Naive thymus-derived CD8-positive, alpha-beta T cell (primary cell): ENCODE measurements around the gene ZNF8. TPM values are rescaled to one million over a fixed set of nuclear protein-coding genes. Genes with fewer than 3 reads are reported as not detected.
"Not testable (repeated sequence)": the region's sequence is repeated elsewhere in the genome, so short reads cannot be mapped to it uniquely, and the experiment has no call there.

Source experiments
- ATAC-seq, 2 donors: fragments of 150-1000 bp; cut with Tn5 transposase in 1 of 2; sonication (Bioruptor Pico), chemical (Tn5 transposase) in 1 of 2; 1 replicate in 1 of 2; 2 replicates in 1 of 2; pipeline ENCODE4 v1.10.0; 2021; ENCODE audit warnings: mild to moderate bottlenecking in 2 of 2, moderate library complexity in 2 of 2
- POLR2A ChIA-PET: fragments of 350-600 bp; sonication (Branson Sonifier 250); formaldehyde crosslinking; loops from one replicate; lab custom pipeline; 2021; ENCODE audit warnings: antibody characterized with exemption; lab: Charles Lee
- DNase-seq, 10 donors: peaks; one replicate each; pipeline versions ENCODE4 v3.0.0 to v3.0.0-alpha.2; 2020 to 2022
- H3K27ac Mint-ChIP-seq, 10 donors: one replicate each; pipeline ENCODE4 v1.8.0; 2020 to 2022; ENCODE audit warnings: mild to moderate bottlenecking in 10 of 10, mixed read lengths in 10 of 10, moderate library complexity in 4 of 10, inconsistent platforms in 1 of 10
- H3K27me3 Mint-ChIP-seq, 5 donors: one replicate each; pipeline ENCODE4 v1.8.0; 2021 to 2022; ENCODE audit warnings: mixed read lengths in 5 of 5
- H3K36me3 Mint-ChIP-seq, 3 donors: one replicate each; pipeline ENCODE4 v1.8.0; 2020 to 2022; ENCODE audit warnings: mixed read lengths in 3 of 3, mild to moderate bottlenecking in 2 of 3, inconsistent platforms in 1 of 3
- H3K4me1 Mint-ChIP-seq, 4 donors: one replicate each; pipeline ENCODE4 v1.8.0; 2021 to 2022; ENCODE audit warnings: mixed read lengths in 4 of 4
- H3K4me3 Mint-ChIP-seq, 10 donors: one replicate each; pipeline ENCODE4 v1.8.0; 2020 to 2022; ENCODE audit warnings: mild to moderate bottlenecking in 10 of 10, mixed read lengths in 10 of 10, moderate library complexity in 6 of 10, inconsistent platforms in 1 of 10
- H3K9me3 Mint-ChIP-seq, 9 donors: one replicate each; pipeline ENCODE4 v1.8.0; 2020 to 2022; ENCODE audit warnings: mixed read lengths in 9 of 9, mild to moderate bottlenecking in 3 of 9, inconsistent platforms in 1 of 9, moderate library complexity in 1 of 9
- polyA plus RNA-seq, 3 donors: library from polyadenylated mRNA; unstranded; fragments of 300-500 nt; fragmentation: Illumina TruSeq; gene quantifications; one replicate each; pipeline ENCODE4 v1.2.3, GENCODE V29; 2021
- total RNA-seq, 8 experiments: library from RNA in 2 of 8; stranded (reverse) in 2 of 8; gene quantifications; one replicate each; pipeline ENCODE4 v1.2.3 and lab custom pipeline; 2021 to 2026

Gene ZNF8
- total and polyA plus RNA-seq, 5 experiments from 2014 or later, result 0.44 to 13.1 (median 1.1) TPM

GRCh38 chr19:58300620-58301019 lies 21.9 kb downstream of the ZNF8 start:
- Mint-ChIP-seq H3K4me1 (peaks cover 13 to 20% (median 15%) of the 10 kb centered on the region in 4 donors), H3K27ac (no peak overlapping the region), H3K4me3 (no peak overlapping the region), H3K36me3 (peaks cover 0 to 62% (median 44%) of the 10 kb centered on the region in 3 donors), H3K27me3 (no peaks in the 10 kb centered on the region), H3K9me3 (peaks cover 0 to 40% (median 10%) of the 10 kb centered on the region in 9 donors)
- POLR2A ChIA-PET, result interaction anchor here (0.8 to 1.4 kb wide), 3 partner anchors 17 to 117 kb away, joined by 4 to 6 read pairs (median 4); partner anchors contain the start of gene ZNF497
- no peak for ATAC-seq
- DNase-seq, result no peak

- ATAC-seq (no peak), DNase-seq (peak in 1 of 10 donors; percentile 47)
- POLR2A ChIA-PET, result interaction anchor here (0.6 to 3.2 kb wide), 8 partner anchors 21 to 215 kb away, joined by 4 to 16 read pairs (median 8); partner anchors contain the start of genes ZBTB45, ZNF274, ZNF544 and ZNF8
- Mint-ChIP-seq H3K27me3 (no peaks in the 10 kb centered on the region), H3K36me3 (peaks cover 0 to 54% (median 49%) of the 10 kb centered on the region in 3 donors), H3K4me3 (peak overlapping the region; percentile 95 to 100 (median 100)), H3K9me3 (peaks cover 0 to 18% (median 0%) of the 10 kb centered on the region in 9 donors), H3K27ac (peak overlapping the region; percentile 99 to 100 (median 100)), H3K4me1 (peaks cover 22 to 53% (median 49%) of the 10 kb centered on the region in 4 donors)
These were observed 25.5 kb downstream of the ZNF8 start for GRCh38 chr19:58304255-58304654.

DNA sequence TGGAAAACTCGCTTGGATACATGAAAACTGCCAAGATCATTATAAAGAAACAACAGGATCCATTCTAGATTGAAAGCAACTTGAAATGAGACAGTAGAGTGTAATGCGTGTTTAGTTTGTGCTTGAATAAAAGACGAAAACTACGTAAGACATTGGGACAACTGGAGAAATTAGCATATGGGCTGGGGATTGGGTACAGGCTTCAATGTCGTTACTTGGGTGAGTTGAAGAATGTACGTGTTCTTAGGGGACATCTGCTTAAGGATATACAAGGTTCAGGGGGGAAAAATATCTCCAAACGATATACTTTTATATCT lies 26.0 kb downstream of the ZNF8 start:
- DNase-seq (no peak), ATAC-seq (no peak)
- POLR2A ChIA-PET, result interaction anchor here (0.6 to 3.2 kb wide), 10 partner anchors 21 to 215 kb away, joined by 3 to 18 read pairs (median 8); partner anchors contain the start of genes ZBTB45, ZNF274, ZNF497 and ZNF544
- H3K27me3 Mint-ChIP-seq, result no peaks in the 10 kb centered on the region
- H3K27ac Mint-ChIP-seq, result peak overlapping the region; percentile 99 to 100 (median 100)
- H3K9me3 Mint-ChIP-seq, result peaks cover 0 to 17% (median 0%) of the 10 kb centered on the region in 9 donors
- H3K4me3 Mint-ChIP-seq, result peak overlapping the region; percentile 95 to 100 (median 100)
- H3K4me1 Mint-ChIP-seq, result peaks cover 22 to 57% (median 53%) of the 10 kb centered on the region in 4 donors
- peaks cover 0 to 57% (median 48%) of the 10 kb centered on the region in 3 donors for H3K36me3 Mint-ChIP-seq

GRCh38 chr19:58305065-58305931 lies 26.5 kb downstream of the ZNF8 start, which contains the start of gene ERVK3-1:
Gene ERVK3-1, plus strand, starts transcription at chr19:58305377. Its CDS starts 6,792 bp downstream, at chr19:58312169.
- POLR2A ChIA-PET, result interaction anchor here (0.6 to 3.2 kb wide), 14 partner anchors 13 to 214 kb away, joined by 3 to 18 read pairs (median 6); partner anchors contain the start of genes ZBTB45, ZNF274, ZNF497 and ZNF544
- Mint-ChIP-seq H3K27me3 (no peaks in the 10 kb centered on the region), H3K9me3 (peaks cover 0 to 13% (median 0%) of the 10 kb centered on the region in 9 donors), H3K27ac (peak within 1 kb of the TSS; percentile 99 to 100 (median 100)), H3K4me3 (peak within 1 kb of the TSS; percentile 95 to 100 (median 100)), H3K36me3 (peaks cover 0 to 57% (median 46%) of the 10 kb centered on the region in 3 donors), H3K4me1 (peaks cover 19 to 63% (median 54%) of the 10 kb centered on the region in 4 donors)
- ATAC-seq (peak; percentile 94 to 95), DNase-seq (peak; percentile 84 to 98 (median 94))

DNA sequence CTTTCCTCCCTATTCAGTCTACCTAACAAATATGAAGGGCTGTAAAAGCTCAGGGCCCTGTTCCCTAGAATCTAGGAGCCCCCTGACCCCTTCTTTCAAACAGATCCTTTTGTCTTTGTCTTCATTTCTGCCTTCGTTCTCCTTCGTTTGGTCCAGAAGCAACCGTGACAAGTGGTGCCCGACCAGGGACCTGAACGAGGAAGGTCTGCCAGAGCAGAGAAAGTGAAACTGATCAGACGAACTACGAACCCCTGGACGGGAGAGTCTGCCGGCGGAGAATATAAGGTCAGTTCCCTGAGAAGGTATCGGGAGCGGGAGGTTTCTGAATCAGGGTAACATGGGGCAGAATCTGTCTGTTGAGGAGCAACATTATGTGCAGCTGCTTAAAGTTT lies 27.2 kb downstream of the ZNF8 start:
- DNase-seq (no peak), ATAC-seq (no peak)
- H3K4me3 Mint-ChIP-seq, result peak overlapping the region; percentile 95 to 100 (median 100)
- POLR2A ChIA-PET, result interaction anchor here (0.6 to 3.2 kb wide), 9 partner anchors 8 to 213 kb away, joined by 3 to 18 read pairs (median 6); partner anchors contain the start of genes ZBTB45, ZNF274, ZNF497 and ZSCAN22
- H3K27me3 Mint-ChIP-seq, result no peaks in the 10 kb centered on the region
- H3K27ac Mint-ChIP-seq, result peak overlapping the region; percentile 37 to 100 (median 100)
- peaks cover 19 to 66% (median 55%) of the 10 kb centered on the region in 4 donors for H3K4me1 Mint-ChIP-seq
- peaks cover 0 to 11% (median 0%) of the 10 kb centered on the region in 9 donors for H3K9me3 Mint-ChIP-seq
- H3K36me3 Mint-ChIP-seq, result peaks cover 0 to 53% (median 43%) of the 10 kb centered on the region in 3 donors

DNA sequence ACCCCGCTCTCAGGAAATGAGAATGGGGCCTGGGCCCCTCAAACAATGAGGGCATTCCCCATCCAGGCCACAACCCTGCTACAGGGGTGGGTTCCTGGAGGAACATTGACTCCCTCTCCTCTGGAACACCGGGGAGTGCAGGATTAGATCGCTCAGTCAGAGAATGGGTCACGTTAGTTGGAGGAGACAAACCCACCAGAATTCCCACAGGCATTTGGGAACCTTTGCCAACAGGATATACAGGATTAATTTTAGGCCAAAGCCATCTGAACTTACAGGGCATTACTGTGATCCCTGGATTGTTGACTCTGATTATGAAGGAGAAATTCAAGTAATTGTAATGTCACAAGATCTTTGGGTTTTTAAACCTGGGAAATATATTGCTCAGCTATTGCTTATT lies 29.0 kb downstream of the ZNF8 start:
- DNase-seq, result no peak
- peak overlapping the region in 8 of 10 donors; percentile 12 to 66 (median 52) for H3K27ac Mint-ChIP-seq

GRCh38 chr19:58310685-58311084 lies 31.9 kb downstream of the ZNF8 start:
- ATAC-seq, H3K4me3 Mint-ChIP-seq, POLR2A ChIA-PET, H3K27me3 Mint-ChIP-seq, H3K9me3 Mint-ChIP-seq: not testable (repeated sequence)
- Mint-ChIP-seq H3K36me3 (peaks cover 24 to 88% (median 56%) of the 10 kb centered on the region in 3 donors), H3K27ac (peak overlapping the region in 1 of 10 donors; percentile 76), H3K4me1 (peaks cover 17 to 54% (median 40%) of the 10 kb centered on the region in 4 donors)
- DNase-seq, result peak in 3 of 10 donors; percentile 9 to 13 (median 9)

More for the DNA sequence above, 29.0 kb downstream of the ZNF8 start:
- H3K4me1 Mint-ChIP-seq, result peaks cover 22 to 68% (median 54%) of the 10 kb centered on the region in 4 donors
- H3K4me3 Mint-ChIP-seq, result peak overlapping the region in 4 of 10 donors; percentile 24 to 52 (median 32)
- H3K27me3 Mint-ChIP-seq, result no peaks in the 10 kb centered on the region
- peaks cover 15 to 64% (median 36%) of the 10 kb centered on the region in 3 donors for H3K36me3 Mint-ChIP-seq
- POLR2A ChIA-PET, result interaction anchor here (0.9 to 1.9 kb wide), 2 partner anchors 10 to 39 kb away, joined by 3 to 5 read pairs; no protein-coding TSS in a partner anchor
- H3K9me3 Mint-ChIP-seq, result peaks cover 0 to 4% (median 0%) of the 10 kb centered on the region in 9 donors
- ATAC-seq, result no peak

DNA sequence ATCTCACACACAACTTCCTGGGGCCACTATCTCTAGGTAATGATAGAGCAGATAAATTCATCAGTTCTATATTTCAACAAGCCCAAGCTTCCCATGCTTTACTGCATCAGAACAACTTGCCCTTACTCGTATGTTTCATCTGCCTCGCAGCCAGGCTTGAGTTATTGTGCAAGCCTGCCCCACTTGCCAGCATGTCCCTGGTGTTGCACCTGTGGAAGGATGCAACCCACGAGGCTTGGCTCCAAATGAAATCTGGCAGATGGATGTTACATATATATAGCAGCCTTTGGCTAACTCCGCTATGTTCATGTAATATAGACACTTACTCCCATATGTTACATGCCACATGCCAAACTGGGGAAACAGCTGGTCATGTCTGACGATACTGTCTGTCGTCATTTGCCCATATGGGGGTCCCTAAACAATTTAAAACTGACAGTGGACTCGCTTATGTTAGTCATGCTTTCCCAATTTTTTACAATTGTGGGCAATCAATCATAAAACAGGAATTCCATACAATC lies 32.6 kb downstream of the ZNF8 start:
- Mint-ChIP-seq H3K27ac (peak overlapping the region in 1 of 10 donors; percentile 77), H3K27me3 (no peaks in the 10 kb centered on the region)

DNA sequence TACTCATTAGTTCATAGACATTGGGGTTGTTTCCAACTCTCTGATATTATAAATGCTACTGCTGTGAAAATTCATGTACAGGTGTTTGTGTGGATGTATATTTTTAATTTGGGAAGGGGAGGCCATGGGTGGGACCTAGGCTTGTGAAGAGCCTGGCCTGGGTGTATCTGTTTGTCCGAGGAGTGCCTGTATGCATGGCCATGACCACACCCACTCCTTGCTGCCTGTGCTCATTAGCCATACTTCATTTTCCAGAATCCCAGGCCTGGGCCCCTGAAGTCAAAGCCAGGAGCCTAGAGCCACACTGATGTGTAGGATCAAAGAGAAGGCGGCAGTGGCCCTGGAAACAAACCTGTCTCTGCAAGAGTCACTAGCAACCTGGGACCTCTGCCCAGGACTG lies 36.8 kb downstream of the ZNF8 start:
- ATAC-seq (peak in 1 of 2 donors; percentile 9), DNase-seq (no peak)
- Mint-ChIP-seq H3K36me3 (peaks cover 24 to 50% (median 37%) of the 10 kb centered on the region in 3 donors), H3K27ac (peak overlapping the region in 1 of 10 donors; percentile 59), H3K4me3 (no peak overlapping the region), H3K9me3 (peaks cover 0 to 2% (median 0%) of the 10 kb centered on the region in 9 donors), H3K4me1 (peaks cover 0 to 9% (median 4%) of the 10 kb centered on the region in 4 donors), H3K27me3 (no peaks in the 10 kb centered on the region)
- POLR2A ChIA-PET, result no interaction called here

More for the DNA sequence above, 32.6 kb downstream of the ZNF8 start:
- H3K9me3 Mint-ChIP-seq, result peaks cover 0 to 2% (median 0%) of the 10 kb centered on the region in 9 donors
- DNase-seq (no peak), ATAC-seq (no peak)
- H3K4me3 Mint-ChIP-seq, result no peak overlapping the region
- POLR2A ChIA-PET, result no interaction called here
- H3K36me3 Mint-ChIP-seq, result peaks cover 24 to 87% (median 55%) of the 10 kb centered on the region in 3 donors
- H3K4me1 Mint-ChIP-seq, result peaks cover 13 to 47% (median 33%) of the 10 kb centered on the region in 4 donors

- H3K4me3 Mint-ChIP-seq, result no peak overlapping the region
- no peak overlapping the region for H3K27ac Mint-ChIP-seq
- peaks cover 0 to 6% (median 0%) of the 10 kb centered on the region in 4 donors for H3K4me1 Mint-ChIP-seq
- peaks cover 11 to 37% (median 31%) of the 10 kb centered on the region in 3 donors for H3K36me3 Mint-ChIP-seq
- ATAC-seq (peak in 1 of 2 donors; percentile 33), DNase-seq (peak in 1 of 10 donors; percentile 10)
- POLR2A ChIA-PET, result interaction anchor here (1.4 to 2.1 kb wide), 2 partner anchors 8 to 11 kb away, joined by 3 to 5 read pairs; no protein-coding TSS in a partner anchor
- peaks cover 0 to 2% (median 0%) of the 10 kb centered on the region in 9 donors for H3K9me3 Mint-ChIP-seq
- H3K27me3 Mint-ChIP-seq, result no peaks in the 10 kb centered on the region
These were observed 38.8 kb downstream of the ZNF8 start for GRCh38 chr19:58317476-58318072.

DNA sequence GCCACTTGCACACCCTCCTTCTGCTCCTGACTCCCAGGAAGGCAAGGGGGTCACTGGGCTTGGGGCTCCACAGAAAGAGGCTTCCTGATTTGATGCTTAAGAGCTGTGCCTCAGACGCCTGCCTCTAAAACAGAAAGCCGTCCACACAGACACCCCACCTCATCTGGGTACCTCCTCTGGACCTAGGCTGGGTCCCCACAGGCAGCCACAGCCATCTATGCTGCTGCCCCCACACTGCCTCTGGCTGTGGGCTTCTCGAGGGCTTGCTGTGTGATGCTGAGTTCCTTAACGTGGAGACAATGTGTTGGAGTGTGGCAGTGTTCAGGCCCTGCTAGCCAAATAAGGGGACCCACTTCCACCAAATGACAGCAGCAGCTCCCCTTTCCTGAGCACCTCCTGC lies 39.5 kb downstream of the ZNF8 start:
- Mint-ChIP-seq H3K9me3 (peaks cover 0 to 2% (median 0%) of the 10 kb centered on the region in 9 donors), H3K27ac (no peak overlapping the region), H3K27me3 (no peaks in the 10 kb centered on the region), H3K4me1 (peaks cover 0 to 6% (median 0%) of the 10 kb centered on the region in 4 donors), H3K4me3 (no peak overlapping the region), H3K36me3 (peaks cover 6 to 32% (median 26%) of the 10 kb centered on the region in 3 donors)
- ATAC-seq, result no peak
- POLR2A ChIA-PET, result interaction anchor here (1.3 to 2.1 kb wide), 3 partner anchors 9 to 39 kb away, joined by 3 to 5 read pairs (median 4); no protein-coding TSS in a partner anchor
- no peak for DNase-seq
